GM21390 (cell line): ENCODE measurements around the gene TMEM252.

Experiments used
- ATAC-seq: cut with Tn5 transposase; IDR thresholded peaks from one replicate; pipeline ENCODE4 v1.9.1; 2021; ENCODE audit not compliant: unreplicated experiment

Gene TMEM252

GRCh38 chr9:68545033-68545705 is 4.5 kb upstream of the TMEM252 start:
- ATAC-seq, result peak; percentile 57

GRCh38 chr9:68541568-68541967 is 885 bp upstream of the TMEM252 start:
- no peak for ATAC-seq

GRCh38 chr9:68538200-68538599 is 2.5 kb downstream of the TMEM252 start:
- ATAC-seq, result no peak

GRCh38 chr9:68537616-68537880 is 3.1 kb downstream of the TMEM252 start:
- ATAC-seq, result no peak

GRCh38 chr9:68536876-68537615 is 3.6 kb downstream of the TMEM252 start:
- no peak for ATAC-seq

- ATAC-seq, result no peak
Observed at GRCh38 chr9:68533678-68534077, 7.0 kb downstream of the TMEM252 start.

GRCh38 chr9:68532131-68532530 is 8.6 kb downstream of the TMEM252 start:
- no peak for ATAC-seq

GRCh38 chr9:68530618-68531017 is 10.1 kb downstream of the TMEM252 start:
- ATAC-seq, result no peak

- no peak for ATAC-seq
Observed at GRCh38 chr9:68523367-68523936, 17.2 kb downstream of the TMEM252 start.

GRCh38 chr9:68522954-68523353 is 17.7 kb downstream of the TMEM252 start:
- ATAC-seq, result no peak

- no peak for ATAC-seq
Observed at GRCh38 chr9:68522131-68522530, 18.6 kb downstream of the TMEM252 start.

GRCh38 chr9:68515326-68516017 is 25.2 kb downstream of the TMEM252 start:
- ATAC-seq, result no peak

- no peak for ATAC-seq
Observed at GRCh38 chr9:68513981-68514380, 26.7 kb downstream of the TMEM252 start.

GRCh38 chr9:68513385-68513784 is 27.3 kb downstream of the TMEM252 start:
- ATAC-seq, result no peak

GRCh38 chr9:68509689-68510088 is 31.0 kb downstream of the TMEM252 start:
- ATAC-seq, result no peak

- no peak for ATAC-seq
Observed at GRCh38 chr9:68508547-68508946, 32.1 kb downstream of the TMEM252 start.

GRCh38 chr9:68507806-68508145 is 32.9 kb downstream of the TMEM252 start:
- ATAC-seq, result no peak

GRCh38 chr9:68507130-68507805 is 33.4 kb downstream of the TMEM252 start:
- ATAC-seq, result no peak

GRCh38 chr9:68506551-68506950 is 34.1 kb downstream of the TMEM252 start:
- ATAC-seq, result no peak

- peak; percentile 69 for ATAC-seq
Observed at GRCh38 chr9:68505681-68506409, 34.8 kb downstream of the TMEM252 start.

GRCh38 chr9:68502279-68502678 is 38.4 kb downstream of the TMEM252 start:
- ATAC-seq, result no peak
